Mesenchymal stem cell (in vitro differentiated cells and primary cell): ENCODE data around the gene KAT7.

ENCODE experiments used
- DNase-seq: peaks from one replicate; pipeline ENCODE4 v3.0.0-alpha.2; 2013
- H2AFZ ChIP-seq: one replicate; pipeline ENCODE4 v1.6.1; 2013; ENCODE audit warnings: low read depth, mild to moderate bottlenecking, control low read depth, inconsistent platforms, low read length, moderate library complexity
- H2AK5ac ChIP-seq: 2 replicates; pipeline ENCODE4 v1.6.1; 2013; ENCODE audit warnings: low read length, moderate library complexity, mild to moderate bottlenecking, inconsistent platforms; ENCODE audit not compliant: severe bottlenecking
- H2BK120ac ChIP-seq: one replicate; pipeline ENCODE4 v1.6.1; 2013; ENCODE audit warnings: low read depth, mild to moderate bottlenecking, inconsistent platforms, low read length, moderate library complexity
- H2BK12ac ChIP-seq, 2 experiments: one replicate each; pipeline ENCODE4 v1.6.1; 2013; ENCODE audit warnings: inconsistent platforms in 2 of 2, low read length in 2 of 2, mild to moderate bottlenecking in 2 of 2, moderate library complexity in 2 of 2, control low read depth in 1 of 2
- H2BK15ac ChIP-seq: one replicate; pipeline ENCODE4 v1.6.1; 2013; ENCODE audit warnings: mild to moderate bottlenecking, low read depth, inconsistent platforms; ENCODE audit not compliant: poor library complexity, severe bottlenecking
- H2BK5ac ChIP-seq: 2 replicates; pipeline ENCODE4 v1.6.1; 2013; ENCODE audit warnings: low read depth, mild to moderate bottlenecking, low read length, control low read depth, inconsistent platforms; ENCODE audit not compliant: poor library complexity, severe bottlenecking
- H3K14ac ChIP-seq, 2 experiments: one replicate each; pipeline ENCODE4 v1.6.1; 2013; ENCODE audit warnings: inconsistent platforms in 2 of 2, low read length in 2 of 2, control low read depth in 1 of 2, mild to moderate bottlenecking in 1 of 2, moderate library complexity in 1 of 2
- H3K18ac ChIP-seq, 2 experiments: one replicate each; pipeline ENCODE4 v1.6.1; 2013; ENCODE audit warnings: inconsistent platforms in 2 of 2, low read length in 2 of 2, control low read depth in 1 of 2, low read depth in 1 of 2, mild to moderate bottlenecking in 1 of 2
- H3K23ac ChIP-seq, 2 experiments: one replicate each; pipeline ENCODE4 v1.6.1; 2013; ENCODE audit warnings: inconsistent platforms in 2 of 2, low read length in 2 of 2, mild to moderate bottlenecking in 2 of 2, moderate library complexity in 2 of 2, control low read depth in 1 of 2
- H3K27ac ChIP-seq: 2 replicates; pipeline ENCODE4 v1.5.1; 2013; ENCODE audit warnings: mild to moderate bottlenecking, moderate library complexity, low read length, control low read depth, inconsistent platforms; ENCODE audit not compliant: poor library complexity, severe bottlenecking
- H3K27me3 ChIP-seq, 2 experiments: 2 replicates each; pipeline versions ENCODE4 v1.6.1 to v1.7.0; 2013; ENCODE audit warnings: low read length in 2 of 2, mild to moderate bottlenecking in 2 of 2, moderate library complexity in 2 of 2, control low read depth in 1 of 2, inconsistent platforms in 1 of 2; ENCODE audit not compliant: control insufficient read depth in 1 of 2, insufficient read depth in 1 of 2
- H3K36me3 ChIP-seq, 2 experiments: 2 replicates each; pipeline versions ENCODE4 v1.6.1 to v1.7.0; 2013; ENCODE audit warnings: low read length in 2 of 2, control low read depth in 1 of 2, inconsistent platforms in 1 of 2, low read depth in 1 of 2, mild to moderate bottlenecking in 1 of 2; ENCODE audit not compliant: insufficient read depth in 2 of 2, control insufficient read depth in 1 of 2
- H3K4ac ChIP-seq, 2 experiments: one replicate each; pipeline ENCODE4 v1.6.1; 2013; ENCODE audit warnings: inconsistent platforms in 2 of 2, low read length in 2 of 2, mild to moderate bottlenecking in 2 of 2, moderate library complexity in 2 of 2, control low read depth in 1 of 2, low read depth in 1 of 2
- H3K4me1 ChIP-seq: 2 replicates; pipeline ENCODE4 v1.6.1; 2013; ENCODE audit warnings: low read depth, low read length, control low read depth; ENCODE audit not compliant: control insufficient read depth, insufficient read depth
- H3K4me2 ChIP-seq: 2 replicates; pipeline ENCODE4 v1.6.1; 2013; ENCODE audit warnings: low read length, mild to moderate bottlenecking, inconsistent platforms; ENCODE audit not compliant: poor library complexity, severe bottlenecking
- H3K4me3 ChIP-seq, 2 experiments: 2 replicates each; pipeline versions ENCODE4 v1.5.1 to v1.7.0; 2013; ENCODE audit warnings: low read length in 2 of 2, mild to moderate bottlenecking in 2 of 2, control low read depth in 1 of 2, low read depth in 1 of 2; ENCODE audit not compliant: insufficient read depth in 1 of 2
- H3K79me1 ChIP-seq: replicated peaks from 2 replicates; pipeline ENCODE4 v1.6.1; 2013; ENCODE audit warnings: mild to moderate bottlenecking, control low read depth, low read length, inconsistent platforms; ENCODE audit not compliant: poor library complexity, severe bottlenecking
- H3K9ac ChIP-seq: 2 replicates; pipeline ENCODE4 v1.7.0; 2013; ENCODE audit warnings: mild to moderate bottlenecking, low read length, moderate library complexity
- H3K9me3 ChIP-seq: 2 replicates; pipeline ENCODE4 v1.7.0; 2013; ENCODE audit warnings: mild to moderate bottlenecking, low read length; ENCODE audit not compliant: control insufficient read depth
- H4K8ac ChIP-seq: one replicate; pipeline ENCODE4 v1.6.1; 2013; ENCODE audit warnings: inconsistent platforms, mild to moderate bottlenecking, low read length, moderate library complexity
- H4K91ac ChIP-seq: one replicate; pipeline ENCODE4 v1.6.1; 2013; ENCODE audit warnings: mild to moderate bottlenecking, low read length, inconsistent platforms
- WGBS: methylation state at CpG from one replicate; pipeline ENCODE4 v1.1.7; 2013; ENCODE audit warnings: mixed read lengths; 5-methylcytosine and 5-hydroxymethylcytosine counted together

The KAT7 gene

GRCh38 chr17:49850772-49851386 is 62.4 kb downstream of the KAT7 start:
- Histone ChIP-seq H3K9ac (peak overlapping the region; percentile 85), H2AK5ac (no peak overlapping the region), H3K23ac (no peak overlapping the region), H2BK5ac (peak overlapping the region; percentile 15), H3K36me3 (peaks cover 0 to 28% of the 10 kb centered on the region in 2 experiments), H3K79me1 (peaks cover 4% of the 10 kb centered on the region), H3K9me3 (no peaks in the 10 kb centered on the region), H3K4ac (no peak overlapping the region), H3K4me1 (peaks cover 13% of the 10 kb centered on the region), H3K4me2 (peak overlapping the region; percentile 91), H3K4me3 (peak overlapping the region; percentile 65 to 84), H3K18ac (peak overlapping the region; percentile 37 to 54), H2BK12ac (no peak overlapping the region), H4K8ac (peak overlapping the region; percentile 79), H3K14ac (no peak overlapping the region), H2BK15ac (no peak overlapping the region), H3K27me3 (peaks cover 15 to 24% of the 10 kb centered on the region in 2 experiments), H4K91ac (no peak overlapping the region), H2BK120ac (no peak overlapping the region), H3K27ac (no peak overlapping the region), H2AFZ (peak overlapping the region; percentile 62)
- no peak for DNase-seq
- WGBS: 6% methylated on average over 58 of the region's 61 CpGs

- Histone ChIP-seq H3K9ac (peak overlapping the region; percentile 85), H2BK12ac (peak overlapping the region in 1 of 2 experiments; percentile 42), H3K4ac (peak overlapping the region in 1 of 2 experiments; percentile 35), H3K18ac (peak overlapping the region in 1 of 2 experiments; percentile 34), H3K27me3 (peaks cover 16 to 24% of the 10 kb centered on the region in 2 experiments), H4K91ac (no peak overlapping the region), H2AFZ (peak overlapping the region; percentile 42), H3K36me3 (peaks cover 0 to 21% of the 10 kb centered on the region in 2 experiments), H3K9me3 (no peaks in the 10 kb centered on the region), H3K4me3 (peak overlapping the region; percentile 65 to 84), H3K23ac (peak overlapping the region in 1 of 2 experiments; percentile 14), H2BK120ac (no peak overlapping the region), H2BK15ac (peak overlapping the region; percentile 73), H3K4me2 (peak overlapping the region; percentile 91), H3K27ac (no peak overlapping the region), H2BK5ac (peak overlapping the region; percentile 9), H4K8ac (peak overlapping the region; percentile 47), H3K4me1 (peaks cover 13% of the 10 kb centered on the region), H3K79me1 (peaks cover 2% of the 10 kb centered on the region), H2AK5ac (no peak overlapping the region), H3K14ac (peak overlapping the region in 1 of 2 experiments; percentile 66)
- DNase-seq: peak; percentile 61
- WGBS: 4% methylated on average over 42 of the region's 55 CpGs
These were observed 63.2 kb downstream of the KAT7 start for GRCh38 chr17:49851387-49852291.

- Histone ChIP-seq H4K91ac (no peak overlapping the region), H3K14ac (no peak overlapping the region), H3K27me3 (peaks cover 16 to 29% of the 10 kb centered on the region in 2 experiments), H2BK5ac (no peak overlapping the region), H2BK120ac (no peak overlapping the region), H3K79me1 (peaks cover 2% of the 10 kb centered on the region), H3K18ac (no peak overlapping the region), H3K9me3 (no peaks in the 10 kb centered on the region), H3K4ac (no peak overlapping the region), H2BK12ac (no peak overlapping the region), H3K23ac (no peak overlapping the region), H3K27ac (no peak overlapping the region), H2AK5ac (no peak overlapping the region), H2BK15ac (no peak overlapping the region), H3K36me3 (peaks cover 0 to 7% of the 10 kb centered on the region in 2 experiments), H3K4me3 (no peak overlapping the region), H3K9ac (no peak overlapping the region), H2AFZ (no peak overlapping the region), H3K4me2 (no peak overlapping the region), H4K8ac (no peak overlapping the region), H3K4me1 (peaks cover 13% of the 10 kb centered on the region)
- DNase-seq: no peak
- 81% methylated on average over 10 of the region's 10 CpGs for WGBS
These were observed 65.1 kb downstream of the KAT7 start for GRCh38 chr17:49853470-49854015.

- H3K4me1 ChIP-seq: peaks cover 13% of the 10 kb centered on the region
- H3K27me3 ChIP-seq: peaks cover 16 to 35% of the 10 kb centered on the region in 2 experiments
- no peak overlapping the region for H2BK12ac ChIP-seq
- no peak overlapping the region for H3K23ac ChIP-seq
- 87% methylated on average over 5 of the region's 5 CpGs for WGBS
- no peak overlapping the region for H3K14ac ChIP-seq
- H3K36me3 ChIP-seq: peaks cover 0 to 7% of the 10 kb centered on the region in 2 experiments
- no peaks in the 10 kb centered on the region for H3K9me3 ChIP-seq
- no peak overlapping the region for H3K4me3 ChIP-seq
- no peak overlapping the region for H3K27ac ChIP-seq
- H2BK15ac ChIP-seq: no peak overlapping the region
- no peak overlapping the region for H2AFZ ChIP-seq
- H3K9ac ChIP-seq: no peak overlapping the region
- H3K79me1 ChIP-seq: peaks cover 2% of the 10 kb centered on the region
- H3K4me2 ChIP-seq: no peak overlapping the region
- H4K91ac ChIP-seq: no peak overlapping the region
- H2BK5ac ChIP-seq: no peak overlapping the region
- DNase-seq: no peak
- H2BK120ac ChIP-seq: no peak overlapping the region
- no peak overlapping the region for H2AK5ac ChIP-seq
- no peak overlapping the region for H4K8ac ChIP-seq
- no peak overlapping the region for H3K18ac ChIP-seq
- no peak overlapping the region for H3K4ac ChIP-seq
These were observed 65.6 kb downstream of the KAT7 start for GRCh38 chr17:49854126-49854525.
